Psoas muscle (tissue), 8 donors: ENCODE data around the gene TTC13. TPM values are rescaled to one million over a fixed set of nuclear protein-coding genes. Genes with fewer than 3 reads are reported as not detected.

Source experiments
- ATAC-seq, 4 donors: fragments of 200-7000 bp; cut with Tn5 transposase; one replicate each; pipeline ENCODE4 v1.9.1; 2020; ENCODE audit warnings: moderate library complexity in 3 of 4, mild to moderate bottlenecking in 2 of 4
- DNase-seq, 2 donors: peaks; one replicate each; pipeline ENCODE4 v3.0.0-alpha.2; 2020
- H3K27ac ChIP-seq: fragments of 200-600 bp; one replicate; pipeline ENCODE4 v1.8.0; 2022
- H3K27me3 ChIP-seq, 3 donors: fragments of 200-600 bp in 1 of 3; one replicate each; pipeline versions ENCODE4 v1.6.1 to v1.8.0; 2013 to 2022; ENCODE audit warnings: low read length in 2 of 3, mild to moderate bottlenecking in 2 of 3, moderate library complexity in 1 of 3; ENCODE audit not compliant: insufficient read depth in 3 of 3
- H3K36me3 ChIP-seq, 2 donors: fragments of 200-600 bp in 1 of 2; one replicate each; pipeline versions ENCODE4 v1.6.1 to v1.8.0; 2013 to 2022; ENCODE audit warnings: low read depth in 1 of 2, mild to moderate bottlenecking in 1 of 2, moderate library complexity in 1 of 2; ENCODE audit not compliant: insufficient read depth in 1 of 2
- H3K4me1 ChIP-seq: fragments of 200-600 bp; one replicate; pipeline ENCODE4 v1.8.0; 2022
- H3K4me3 ChIP-seq: fragments of 200-600 bp; one replicate; pipeline ENCODE4 v1.8.0; 2022; ENCODE audit warnings: mild to moderate bottlenecking
- H3K9me3 ChIP-seq: fragments of 200-600 bp; one replicate; pipeline ENCODE4 v1.8.0; 2022
- CTCF ChIP-seq: fragments of 200-600 bp; IDR thresholded peaks from one replicate; pipeline ENCODE4 v1.8.0; 2022; ENCODE audit warnings: antibody characterized with exemption
- WGBS, 3 donors: extraction: QIAGEN DNeasy Blood & Tissue Kit; methylation state at CpG; one replicate each; pipeline versions ENCODE4 v1.1.6 to v1.1.7; 2013; 5-methylcytosine and 5-hydroxymethylcytosine counted together
- intact Hi-C, 2 donors: fragments of 100-400 bp; cut with DNase I; formaldehyde crosslinking; loops; one replicate each; pipeline versions ENCODE4 v1.11.0 to v1.14.2; 2022
- polyA plus RNA-seq, 3 donors: library from polyadenylated mRNA; stranded (reverse); fragments of 200-250 nt; gene quantifications; one replicate each; pipeline ENCODE4 v1.2.3, GENCODE V29; 2013
- total RNA-seq, 4 donors: library from RNA; stranded (reverse); fragmentation: NEBNext Ultra II Directional in 2 of 4; extraction: Animal tissue kit (Norgen Biotek cat#: 25700) in 2 of 4; gene quantifications; one replicate each; pipeline versions ENCODE4 v1.2.1 to v1.2.4, GENCODE V29; 2021 to 2023
- donor health status: healthy with polysubstance abuse.
- donor health status: DM: no; HTN: no; CAD: no; lungs with moderate emphysema.
- donor health status: Bipolar disorder and iron deficiency.
- donor health status: healthy.
- donor health status: DM: yes; HTN: yes; CAD: no.
- donor health status: DM: no; HTN: no; CAD: no.
- donor health status: DM: no; HTN: no; CAD: no.
- donor health status: DM: yes; HTN: yes; CAD: no.

TTC13 gene
- total and polyA plus RNA-seq, 7 donors, result 7.6 to 24.2 (median 11.2) TPM

- intact Hi-C loops, result loop anchor here in 1 of 2 donors (5.0 kb wide), 1 partner anchor 234 kb away; no protein-coding TSS in a partner anchor
- peak overlapping the region; percentile 46 for H3K27ac ChIP-seq
- peak overlapping the region; percentile 81 for H3K4me3 ChIP-seq
- H3K27me3 ChIP-seq, result no peaks in the 10 kb centered on the region
- DNase-seq (peak; percentile 60 to 63), ATAC-seq (peak in 2 of 4 donors; percentile 1 to 2)
- WGBS, 3 donors, result 2 to 3% (median 2%) methylated on average over 40 to 52 of the region's 52 CpGs
- H3K4me1 ChIP-seq, result peaks cover 16% of the 10 kb centered on the region
- TF ChIP-seq CTCF, result no peak
- peaks cover 0 to 25% of the 10 kb centered on the region in 2 donors for H3K36me3 ChIP-seq
- no peaks in the 10 kb centered on the region for H3K9me3 ChIP-seq
These were observed 735 bp downstream of the TTC13 start for GRCh38 chr1:230977761-230978490.

- ATAC-seq, result no peak
- peaks cover 0 to 25% of the 10 kb centered on the region in 2 donors for H3K36me3 ChIP-seq
- no peaks in the 10 kb centered on the region for H3K9me3 ChIP-seq
- H3K4me1 ChIP-seq, result peaks cover 16% of the 10 kb centered on the region
- H3K4me3 ChIP-seq, result peak overlapping the region; percentile 81
- peak overlapping the region; percentile 27 for H3K27ac ChIP-seq
- intact Hi-C loops, result loop anchor here in 1 of 2 donors (5.0 kb wide), 1 partner anchor 235 kb away; no protein-coding TSS in a partner anchor
- 71 to 75% (median 75%) methylated on average over 14 of the region's 14 CpGs for WGBS, 3 donors
- no peak for DNase-seq
- no peaks in the 10 kb centered on the region for H3K27me3 ChIP-seq
- no peak for TF ChIP-seq CTCF
These were observed 1.6 kb downstream of the TTC13 start for GRCh38 chr1:230976825-230977747.

- Histone ChIP-seq H3K4me1 (peaks cover 16% of the 10 kb centered on the region), H3K9me3 (no peaks in the 10 kb centered on the region), H3K27me3 (no peaks in the 10 kb centered on the region), H3K27ac (no peak overlapping the region), H3K36me3 (peaks cover 0 to 18% of the 10 kb centered on the region in 2 donors), H3K4me3 (no peak overlapping the region)
- DNase-seq (no peak), ATAC-seq (no peak)
- 46 to 60% (median 52%) methylated on average over 4 of the region's 4 CpGs for WGBS, 3 donors
- TF ChIP-seq CTCF, result no peak
- intact Hi-C loops, result loop anchor here in 1 of 2 donors (5.0 kb wide), 1 partner anchor 236 kb away; no protein-coding TSS in a partner anchor
These were observed 2.3 kb downstream of the TTC13 start for GRCh38 chr1:230976360-230976759.

- 81 to 90% (median 89%) methylated on average over 3 of the region's 3 CpGs for WGBS, 3 donors
- Histone ChIP-seq H3K9me3 (no peaks in the 10 kb centered on the region), H3K27me3 (no peaks in the 10 kb centered on the region), H3K4me1 (peaks cover 16% of the 10 kb centered on the region), H3K27ac (no peak overlapping the region), H3K36me3 (peaks cover 0 to 12% of the 10 kb centered on the region in 2 donors), H3K4me3 (no peak overlapping the region)
- no peak for TF ChIP-seq CTCF
- intact Hi-C loops, result loop anchor here in 1 of 2 donors (5.0 kb wide), 1 partner anchor 237 kb away; no protein-coding TSS in a partner anchor
- no peak for DNase-seq
- ATAC-seq, result no peak
These were observed 3.0 kb downstream of the TTC13 start for GRCh38 chr1:230975636-230976035.
